Activated CD8-positive, alpha-beta memory T cell treated with anti-CD3 and anti-CD28 coated beads, Interleukin-2, amount 50 U/mL, for 4 hours (primary cell): ENCODE data around the gene TAF1C.
"Not testable (repeated sequence)": the region's sequence is repeated elsewhere in the genome, so short reads cannot be mapped to it uniquely, and the experiment has no call there.

Experiments used
- DNase-seq: peaks from one replicate; pipeline ENCODE4 v3.0.0-alpha.2; 2020

The TAF1C gene

DNA sequence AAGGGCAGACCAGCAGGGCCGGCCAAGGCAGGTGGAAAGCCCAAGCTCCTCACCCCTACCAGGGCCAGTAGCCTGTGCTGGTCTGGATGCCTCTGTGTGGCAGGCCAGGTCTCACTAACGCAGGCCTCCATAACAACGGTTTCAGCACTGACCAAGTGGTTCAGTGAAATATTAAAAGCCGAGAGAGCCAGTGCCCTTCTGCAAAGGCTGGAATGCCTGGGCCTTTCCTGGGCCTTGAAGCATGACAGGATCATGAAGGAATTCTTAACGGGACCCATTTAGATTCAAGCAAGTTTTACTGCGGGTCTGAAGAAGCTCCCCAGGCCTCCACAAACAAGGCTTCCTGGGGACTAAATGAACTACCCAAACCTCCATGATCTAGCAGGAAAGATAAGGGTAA, 20.4 kb upstream of the TAF1C start:
- no peak for DNase-seq

GRCh38 chr16:84205976-84206691, 19.3 kb upstream of the TAF1C start:
- no peak for DNase-seq

DNA sequence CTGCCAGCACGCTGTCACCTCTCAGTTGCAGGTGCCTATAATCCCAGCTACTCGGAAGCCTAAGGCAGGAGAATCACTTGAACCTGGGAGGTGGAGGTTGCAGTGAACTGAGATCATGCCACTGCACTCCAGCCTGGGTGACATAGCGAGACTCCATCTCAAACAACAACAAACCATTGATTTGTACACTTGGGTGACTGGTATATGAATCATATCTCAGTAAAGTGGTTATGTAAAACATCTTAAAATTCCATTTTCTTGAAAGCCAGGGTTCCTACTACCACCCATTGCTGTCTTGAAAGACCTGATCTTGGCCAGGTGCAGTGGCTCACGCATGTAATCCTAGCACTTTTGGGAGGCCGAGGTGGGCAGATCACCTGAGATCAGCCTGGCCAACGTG, 18.3 kb upstream of the TAF1C start:
- not testable (repeated sequence) for DNase-seq

- not testable (repeated sequence) for DNase-seq
Observed at GRCh38 chr16:84204551-84204950, 17.7 kb upstream of the TAF1C start.

DNA sequence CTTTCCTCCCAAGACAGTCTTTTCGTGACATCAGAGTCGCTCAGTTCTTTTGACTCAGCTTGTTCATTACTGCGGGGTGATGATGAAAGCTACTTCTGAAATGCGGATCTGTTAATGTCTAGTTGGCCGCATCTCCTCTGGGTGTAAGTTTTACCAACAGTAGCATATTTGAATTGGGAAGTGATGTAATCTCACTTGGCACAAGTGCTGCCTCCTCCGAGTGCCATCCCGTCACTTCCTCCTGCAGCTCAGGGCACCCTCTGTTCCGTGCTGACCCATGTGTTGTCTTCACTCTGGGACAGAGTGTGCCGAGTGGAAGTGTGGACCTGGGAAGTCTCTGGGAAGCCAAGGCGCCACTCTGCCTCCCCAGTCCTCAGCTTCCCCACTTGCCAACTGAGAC, 13.0 kb upstream of the TAF1C start:
- DNase-seq = no peak

DNA sequence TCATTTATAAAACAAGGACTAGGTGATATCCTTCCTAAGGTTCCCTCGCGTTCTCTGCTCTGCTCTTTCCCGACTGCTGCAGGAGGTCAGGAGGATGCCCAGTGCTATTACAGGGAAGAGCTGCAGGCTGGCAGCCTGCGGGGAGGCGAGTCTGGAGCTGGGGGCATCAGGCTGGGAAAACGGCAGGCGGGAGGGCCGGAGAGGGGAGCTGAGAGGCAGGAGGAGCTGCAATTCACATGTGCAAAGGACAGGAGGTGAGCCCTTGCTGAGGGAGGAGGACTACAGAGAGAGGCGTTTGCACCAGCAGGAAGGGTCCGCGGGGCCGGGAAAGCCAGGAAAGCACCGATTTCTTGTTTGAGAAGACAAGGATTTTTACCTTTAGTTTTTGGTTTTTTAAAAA, 12.2 kb upstream of the TAF1C start:
- DNase-seq = no peak

GRCh38 chr16:84198401-84198800, 11.5 kb upstream of the TAF1C start:
- no peak for DNase-seq

DNA sequence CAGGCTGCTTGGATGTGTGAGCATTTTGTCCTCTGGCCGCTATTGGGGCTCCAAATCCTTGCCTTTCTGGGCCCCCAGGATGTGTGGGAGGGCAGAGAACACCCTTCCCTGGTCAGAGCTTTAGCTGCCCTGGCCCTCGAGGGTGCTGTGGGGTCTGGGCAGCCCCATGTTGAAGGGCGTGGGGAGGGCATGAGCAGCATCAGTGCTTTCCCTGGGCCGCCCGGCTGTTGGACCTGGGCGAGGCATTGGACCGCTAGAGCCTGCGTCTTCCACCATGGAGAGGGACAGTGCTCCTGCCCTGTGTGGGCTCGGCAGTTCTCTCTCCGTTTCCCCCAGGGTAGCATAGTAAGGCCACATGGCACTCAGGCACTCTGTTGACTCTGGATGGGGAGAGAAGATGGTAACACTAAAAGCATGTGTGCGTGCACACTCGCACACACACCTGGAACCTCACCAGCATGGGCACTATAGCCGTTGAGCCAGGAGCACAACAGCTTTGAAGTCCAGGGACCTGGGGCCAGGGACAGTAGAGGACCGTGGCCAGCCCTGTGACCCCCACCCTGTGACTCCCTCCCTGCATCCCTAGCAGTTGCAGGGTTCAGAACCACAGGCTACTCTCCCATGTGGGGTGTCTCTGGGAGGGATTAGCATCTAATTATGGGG, 10.7 kb upstream of the TAF1C start:
- no peak for DNase-seq

DNA sequence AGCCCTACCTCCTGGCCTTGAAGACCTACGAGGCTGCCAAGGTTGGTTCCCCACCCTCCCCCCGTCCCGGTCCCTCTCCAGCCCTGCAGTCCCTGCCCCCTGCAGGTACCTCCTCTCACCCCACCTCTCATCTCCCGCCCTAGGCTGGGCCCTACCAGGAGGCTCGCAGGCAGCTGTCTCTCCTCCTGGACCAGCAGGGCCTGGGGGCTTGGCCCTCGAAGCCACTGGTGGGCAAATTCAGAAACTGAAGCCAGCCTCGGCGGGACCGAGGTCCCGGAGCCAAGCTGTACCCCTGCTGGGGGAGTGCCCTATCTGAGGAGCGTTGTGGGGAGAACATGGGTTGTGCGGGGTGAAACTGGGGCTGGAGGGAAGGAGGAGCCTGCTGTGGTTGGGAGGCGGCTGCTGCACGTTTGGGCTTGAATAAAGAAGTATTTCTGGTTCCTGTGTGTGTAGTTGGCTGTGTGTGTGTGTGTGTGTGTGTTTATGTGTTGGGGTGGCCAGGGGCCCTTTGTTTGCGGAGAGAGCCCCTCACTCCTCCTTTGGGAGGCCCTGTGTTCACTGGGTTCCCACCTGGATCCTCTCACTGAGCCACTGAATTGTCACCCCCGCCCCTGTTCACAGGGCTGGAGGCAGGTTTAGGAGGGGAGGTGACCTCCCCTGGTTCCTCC, 10.0 kb upstream of the TAF1C start:
- no peak for DNase-seq

- DNase-seq = no peak
Observed at GRCh38 chr16:84196101-84196500, 9.2 kb upstream of the TAF1C start.

DNA sequence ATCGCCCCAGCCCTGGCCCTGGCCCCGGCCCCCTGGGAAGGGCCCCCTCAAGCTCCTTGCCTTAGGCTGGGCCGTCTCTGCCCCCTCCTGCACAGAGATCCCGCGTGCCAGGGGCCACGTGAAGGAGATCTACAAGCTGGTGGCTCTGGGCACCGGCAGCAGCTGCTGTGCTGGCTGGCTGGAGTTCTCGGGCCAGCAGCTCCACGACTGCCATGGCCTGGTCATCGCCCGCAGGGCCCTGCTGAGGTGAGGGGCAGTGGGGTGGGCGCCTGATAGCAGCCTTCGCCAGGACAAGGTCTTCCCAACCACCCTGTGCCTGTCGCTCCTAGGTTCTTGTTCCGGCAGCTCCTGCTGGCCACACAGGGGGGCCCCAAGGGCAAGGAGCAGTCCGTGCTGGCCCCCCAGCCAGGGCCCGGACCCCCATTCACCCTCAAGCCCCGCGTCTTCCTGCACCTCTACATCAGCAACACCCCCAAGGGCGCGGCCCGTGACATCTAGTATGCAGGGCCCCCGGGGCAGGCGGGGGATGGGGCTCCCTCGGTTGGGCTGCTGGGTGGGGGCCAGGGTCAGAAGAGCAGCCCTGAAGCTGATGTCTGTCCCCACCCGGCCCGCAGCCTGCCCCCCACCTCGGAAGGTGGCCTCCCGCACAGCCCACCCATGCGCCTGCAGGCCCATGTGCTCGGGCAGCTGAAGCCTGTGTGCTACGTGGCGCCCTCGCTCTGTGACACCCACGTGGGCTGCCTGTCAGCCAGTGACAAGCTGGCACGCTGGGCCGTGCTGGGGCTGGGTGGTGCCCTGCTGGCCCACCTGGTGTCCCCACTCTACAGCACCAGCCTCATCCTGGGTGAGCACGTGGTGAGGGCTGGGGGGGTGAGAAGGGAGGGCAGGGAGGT, 8.6 kb upstream of the TAF1C start:
- no peak for DNase-seq

DNA sequence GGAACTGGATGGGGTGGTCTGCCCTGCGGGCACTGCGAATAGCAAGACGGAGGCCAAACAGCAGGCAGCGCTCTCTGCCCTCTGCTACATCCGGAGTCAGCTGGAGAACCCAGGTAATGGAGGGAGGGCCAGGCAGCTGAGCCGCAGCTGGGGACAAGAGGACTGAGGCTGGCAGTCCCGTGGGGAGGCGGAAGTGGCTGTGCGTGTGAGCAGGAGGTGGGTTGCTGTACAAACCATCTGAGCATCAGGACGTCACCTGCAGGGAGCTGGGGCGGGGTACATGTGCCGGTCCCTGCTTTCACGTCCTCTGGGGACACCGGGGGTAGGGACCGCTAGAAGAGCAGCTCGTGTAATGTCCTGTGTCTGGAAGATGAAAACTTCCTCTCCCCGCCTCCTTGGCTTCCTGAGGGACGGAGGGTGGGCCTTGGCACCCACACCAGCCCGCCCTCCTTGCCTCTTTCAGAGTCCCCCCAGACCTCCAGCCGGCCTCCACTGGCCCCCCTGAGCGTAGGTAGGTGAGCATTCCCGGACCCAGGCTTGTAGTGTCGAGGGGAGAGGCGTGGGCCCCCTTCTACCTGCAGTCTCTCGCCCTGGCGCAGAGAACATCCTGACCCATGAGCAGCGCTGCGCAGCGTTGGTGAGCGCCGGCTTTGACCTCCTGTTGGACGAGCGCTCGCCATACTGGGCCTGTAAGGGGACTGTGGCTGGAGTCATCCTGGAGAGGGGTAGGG, 7.8 kb upstream of the TAF1C start:
- DNase-seq = no peak

- DNase-seq = no peak
Observed at GRCh38 chr16:84194018-84194417, 7.2 kb upstream of the TAF1C start.

- no peak for DNase-seq
Observed at GRCh38 chr16:84193480-84193879, 6.6 kb upstream of the TAF1C start.

- DNase-seq = no peak
Observed at GRCh38 chr16:84191466-84191865, 4.6 kb upstream of the TAF1C start.

DNA sequence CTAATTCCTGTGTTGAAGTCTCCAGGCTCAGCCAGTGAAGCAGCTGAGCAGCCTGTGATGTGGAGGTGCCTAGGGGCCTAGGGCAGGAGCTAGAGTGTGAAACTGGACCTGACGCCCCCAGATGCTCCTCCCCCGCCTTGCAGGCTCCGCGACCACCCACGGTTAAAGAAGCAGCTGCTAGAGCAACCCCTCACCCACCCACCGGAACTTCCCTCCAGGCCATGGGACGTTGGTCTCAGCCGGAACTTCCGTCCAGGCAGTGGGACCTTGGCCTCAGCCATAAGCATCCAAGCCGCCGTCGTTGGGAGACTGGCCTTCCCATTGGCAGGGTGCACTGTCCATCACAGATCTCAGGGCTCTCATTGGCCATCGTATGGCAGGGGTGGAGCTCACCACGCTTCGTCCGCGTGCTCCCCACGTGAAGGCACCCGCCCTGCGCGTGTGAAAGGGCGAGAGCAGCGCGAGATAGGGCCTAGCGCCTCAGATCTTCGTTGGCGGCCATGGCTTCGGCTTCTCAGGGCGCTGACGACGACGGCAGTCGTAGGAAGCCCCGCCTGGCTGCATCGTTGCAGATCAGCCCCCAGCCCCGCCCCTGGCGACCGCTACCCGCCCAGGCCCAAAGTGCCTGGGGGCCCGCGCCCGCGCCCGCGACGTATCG, 4.0 kb upstream of the TAF1C start, which contains the start of gene ADAD2:
ADAD2 (plus strand) TSS at position 427 of the 658 bp plus-strand sequence; CDS start at position 501, 74 bp downstream.
- DNase-seq = no peak

GRCh38 chr16:84184775-84185174, 2.1 kb downstream of the TAF1C start:
- DNase-seq = no peak

- DNase-seq = no peak
Observed at GRCh38 chr16:84183911-84184591, 2.8 kb downstream of the TAF1C start.

GRCh38 chr16:84183572-84183875, 3.3 kb downstream of the TAF1C start:
- no peak for DNase-seq

DNA sequence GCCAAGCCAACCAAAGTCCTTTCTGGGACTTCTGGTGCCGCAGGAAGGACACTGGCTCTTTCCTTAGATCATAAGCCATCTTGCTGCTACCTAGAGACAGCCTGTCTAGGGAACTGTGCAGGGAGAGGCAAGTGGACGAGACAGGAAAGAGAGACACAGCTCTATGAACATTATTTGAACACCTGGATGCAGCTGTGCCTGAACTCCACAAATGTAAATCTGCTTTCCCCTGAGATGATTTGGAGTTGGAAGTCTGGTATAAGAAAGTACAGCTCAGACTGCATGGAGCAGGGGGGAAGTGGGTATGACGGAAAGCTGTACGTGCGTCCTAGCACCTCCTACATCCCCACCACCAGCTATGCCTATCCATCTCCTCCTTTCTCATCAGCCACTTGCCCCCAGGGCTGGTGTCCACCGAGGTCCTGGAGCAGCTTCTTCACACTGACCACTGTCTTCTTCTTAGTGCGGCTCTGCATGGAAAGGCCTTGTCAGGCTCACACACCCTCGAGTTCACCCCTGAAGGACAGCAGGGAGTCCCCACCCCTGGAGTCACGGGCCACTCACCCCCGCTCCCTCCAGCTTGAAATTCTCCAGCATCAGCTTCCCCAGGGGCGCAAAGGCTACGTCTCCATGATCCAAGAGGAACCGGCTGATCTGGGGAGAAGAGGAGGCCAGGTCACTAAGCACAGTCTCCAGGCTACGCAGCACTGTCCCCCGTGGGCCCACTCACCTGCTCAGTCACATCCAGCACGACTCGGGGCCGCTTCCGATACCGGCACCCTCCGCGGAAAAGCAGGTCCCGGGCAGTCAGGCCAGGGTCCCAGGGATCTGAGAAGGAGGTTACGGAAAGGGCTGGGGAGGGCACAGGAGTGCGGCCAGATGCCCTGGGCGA, 3.9 kb downstream of the TAF1C start:
- no peak for DNase-seq
